ENCODE measurements around the gene TEKT1. TPM values are rescaled to one million over a fixed set of nuclear protein-coding genes. Genes with fewer than 3 reads are reported as not detected.

The TEKT1 gene
- total RNA-seq, 1 experiment from 2014 or later, result not detected

GRCh38 chr17:6867849-6868248 lies 36.3 kb upstream of the TEKT1 start:
- peaks cover 35% of the 10 kb centered on the region for H3K4me1 ChIP-seq (ENCODE audit: insufficient read depth, low read length)
- CTCF ChIA-PET, result interaction anchor here (1.0 kb wide), 1 partner anchor 43 kb away, joined by 3 read pairs; no protein-coding TSS in a partner anchor
- no peaks in the 10 kb centered on the region for H4K20me1 ChIP-seq (ENCODE audit: low read length)
- no peak for DNase-seq
- H3K4me3 ChIP-seq (ENCODE audit: low read length), result peak overlapping the region; percentile 38; the same call in 1 of the 2 replicates
- intact Hi-C loops (cut with micrococcal nuclease), result no loop called here
- H3K27me3 ChIP-seq (ENCODE audit: low read length), result no peaks in the 10 kb centered on the region
- no peak overlapping the region for H2AFZ ChIP-seq (ENCODE audit: low read length)
- peak overlapping the region; percentile 73 for H3K4me2 ChIP-seq (ENCODE audit: low read length)
- H3K9me3 ChIP-seq (ENCODE audit: low read length), result no peaks in the 10 kb centered on the region
- ATAC-seq, result no peak
- peak overlapping the region; percentile 72 for H3K9ac ChIP-seq (ENCODE audit: low read length)
- no TSS peak for BruUV-seq (replicated peaks)
- H3K36me3 ChIP-seq (ENCODE audit: low read depth, low read length), result peaks cover 16% of the 10 kb centered on the region
- H3F3A ChIP-seq (ENCODE audit: low read length, unreplicated experiment), result peaks cover 5% of the 10 kb centered on the region
- peak overlapping the region; percentile 96 for H3K27ac ChIP-seq (ENCODE audit: low read length)
- no peak for TF ChIP-seq EZH2phosphoT487 (IDR thresholded peaks at IDR 0.05; ENCODE audit: borderline replicate concordance, low read length)
- TF ChIP-seq CTCF (conservative IDR thresholded peaks at IDR 0.05; ENCODE audit: low read depth, low read length), result no peak
- no peak for TF ChIP-seq EZH2 (IDR thresholded peaks at IDR 0.05; ENCODE audit: low read length, unreplicated experiment)
- H3K79me2 ChIP-seq (ENCODE audit: low read length), result peaks cover 85% of the 10 kb centered on the region
- POLR2A ChIA-PET (ENCODE audit: unreplicated experiment), result no interaction called here
- no peaks in the 10 kb centered on the region for H3K9me2 ChIP-seq (replicated peaks; ENCODE audit: low read length)

- Histone ChIP-seq H3K4me3 (ENCODE audit: low read length) (no peak overlapping the region), H3K79me2 (ENCODE audit: low read length) (peaks cover 96% of the 10 kb centered on the region), H3K27ac (ENCODE audit: low read length) (no peak overlapping the region), H3K4me2 (ENCODE audit: low read length) (no peak overlapping the region), H2AFZ (ENCODE audit: low read length) (no peak overlapping the region), H3F3A (ENCODE audit: low read length, unreplicated experiment) (no peaks in the 10 kb centered on the region), H3K4me1 (ENCODE audit: insufficient read depth, low read length) (peaks cover 7% of the 10 kb centered on the region), H3K9me2 (replicated peaks; ENCODE audit: low read length) (no peaks in the 10 kb centered on the region), H3K27me3 (ENCODE audit: low read length) (no peaks in the 10 kb centered on the region), H3K9me3 (ENCODE audit: low read length) (no peaks in the 10 kb centered on the region), H3K36me3 (ENCODE audit: low read depth, low read length) (peaks cover 42% of the 10 kb centered on the region), H4K20me1 (ENCODE audit: low read length) (peaks cover 6% of the 10 kb centered on the region; the same call in 1 of the 2 replicates), H3K9ac (ENCODE audit: low read length) (no peak overlapping the region)
- intact Hi-C loops (cut with micrococcal nuclease), result no loop called here
- BruUV-seq (replicated peaks), result no TSS peak
- no peak for DNase-seq
- ChIA-PET POLR2A (ENCODE audit: unreplicated experiment) (no interaction called here), CTCF (no interaction called here)
- no peak for ATAC-seq
- TF ChIP-seq CTCF (conservative IDR thresholded peaks at IDR 0.05; ENCODE audit: low read depth, low read length) (no peak), EZH2phosphoT487 (IDR thresholded peaks at IDR 0.05; ENCODE audit: borderline replicate concordance, low read length) (no peak)
Measured at GRCh38 chr17:6862825-6863224, 31.3 kb upstream of the TEKT1 start.

- ChIA-PET POLR2A (ENCODE audit: unreplicated experiment) (no interaction called here), CTCF (no interaction called here)
- H3F3A ChIP-seq (ENCODE audit: low read length, unreplicated experiment), result no peaks in the 10 kb centered on the region
- H3K27me3 ChIP-seq (ENCODE audit: low read length), result no peaks in the 10 kb centered on the region
- no peaks in the 10 kb centered on the region for H3K9me2 ChIP-seq (replicated peaks; ENCODE audit: low read length)
- H3K79me2 ChIP-seq (ENCODE audit: low read length), result peaks cover 96% of the 10 kb centered on the region
- H3K4me2 ChIP-seq (ENCODE audit: low read length), result no peak overlapping the region
- DNase-seq, result no peak
- ATAC-seq, result no peak
- no peaks in the 10 kb centered on the region for H3K9me3 ChIP-seq (ENCODE audit: low read length)
- H3K4me3 ChIP-seq (ENCODE audit: low read length), result no peak overlapping the region
- TF ChIP-seq EZH2 (IDR thresholded peaks at IDR 0.05; ENCODE audit: low read length, unreplicated experiment) (no peak), CTCF (conservative IDR thresholded peaks at IDR 0.05; ENCODE audit: low read depth, low read length) (no peak), EZH2phosphoT487 (IDR thresholded peaks at IDR 0.05; ENCODE audit: borderline replicate concordance, low read length) (no peak)
- no peak overlapping the region for H2AFZ ChIP-seq (ENCODE audit: low read length)
- no peak overlapping the region for H3K9ac ChIP-seq (ENCODE audit: low read length)
- no peak overlapping the region for H3K27ac ChIP-seq (ENCODE audit: low read length)
- peaks cover 6% of the 10 kb centered on the region; the same call in 1 of the 2 replicates for H4K20me1 ChIP-seq (ENCODE audit: low read length)
- H3K4me1 ChIP-seq (ENCODE audit: insufficient read depth, low read length), result no peaks in the 10 kb centered on the region
- no TSS peak for BruUV-seq (replicated peaks)
- intact Hi-C loops (cut with micrococcal nuclease), result no loop called here
- peaks cover 43% of the 10 kb centered on the region for H3K36me3 ChIP-seq (ENCODE audit: low read depth, low read length)
Measured at GRCh38 chr17:6862122-6862521, 30.6 kb upstream of the TEKT1 start.
